HepG2 (cell line): Measurements from ENCODE around the gene LRP1-AS. TPM values are rescaled to one million over a fixed set of nuclear protein-coding genes. Genes with fewer than 3 reads are reported as not detected.

Source experiments
- BRCA1 ChIP-seq: sonication (generic); formaldehyde crosslinking; IDR thresholded peaks from 2 replicates; pipeline ENCODE4 v1.4.0; 2020; ENCODE audit warnings: missing genetic modification reagents
- BRD4 ChIP-seq: sonication (generic); formaldehyde crosslinking; IDR thresholded peaks from 2 replicates; pipeline ENCODE4 v1.4.0; 2020; ENCODE audit warnings: missing genetic modification reagents
- DZIP1 ChIP-seq: sonication (generic); formaldehyde crosslinking; IDR thresholded peaks from 2 replicates; pipeline ENCODE4 v1.5.0; 2020; ENCODE audit warnings: mild to moderate bottlenecking, missing genetic modification reagents
- MAX ChIP-seq: IDR thresholded peaks from 2 replicates; pipeline ENCODE4 v1.6.1; 2012; ENCODE audit warnings: inconsistent platforms
- NFKBIZ ChIP-seq: IDR thresholded peaks from 2 replicates; pipeline ENCODE4 v1.6.1; 2018; ENCODE audit warnings: missing genetic modification reagents, missing compliant biosample characterization
- PHF8 ChIP-seq: sonication (generic); formaldehyde crosslinking; IDR thresholded peaks from 2 replicates; pipeline ENCODE4 v1.5.0; 2020; ENCODE audit warnings: missing genetic modification reagents
- POLR2AphosphoS2 ChIP-seq: IDR thresholded peaks from 2 replicates; pipeline ENCODE4 v1.6.1; 2011; ENCODE audit warnings: low read depth, low read length, improper control_type of control experiment
- SIN3B ChIP-seq: fragments of 150-350 bp; IDR thresholded peaks from 2 replicates; pipeline ENCODE4 v1.6.1; 2014; ENCODE audit warnings: low read length
- STAT6 ChIP-seq: sonication (generic); formaldehyde crosslinking; IDR thresholded peaks from 2 replicates; pipeline ENCODE4 v1.4.0; 2020; ENCODE audit warnings: missing genetic modification reagents, mild to moderate bottlenecking, borderline replicate concordance
- TFAP4 ChIP-seq: sonication (generic); IDR thresholded peaks from 2 replicates; pipeline ENCODE4 v1.6.1; 2016; ENCODE audit warnings: low read depth, borderline replicate concordance
- TOPORS ChIP-seq: sonication (generic); formaldehyde crosslinking; IDR thresholded peaks from 2 replicates; pipeline ENCODE4 v1.8.0; 2023; ENCODE audit warnings: mild to moderate bottlenecking, missing genetic modification reagents
- ZBTB14 ChIP-seq: sonication (generic); formaldehyde crosslinking; IDR thresholded peaks from 2 replicates; pipeline ENCODE4 v1.4.0; 2020; ENCODE audit warnings: missing genetic modification reagents
- ZFP1 ChIP-seq: IDR thresholded peaks from 2 replicates; pipeline ENCODE4 v1.6.1; 2016
- ZNF17 ChIP-seq: sonication (generic); formaldehyde crosslinking; IDR thresholded peaks from 2 replicates; pipeline ENCODE4 v1.5.0; 2020; ENCODE audit warnings: mild to moderate bottlenecking, missing genetic modification reagents
- ZNF251 ChIP-seq: sonication (generic); formaldehyde crosslinking; IDR thresholded peaks from 2 replicates; pipeline ENCODE4 v1.9.0; 2021; ENCODE audit warnings: mild to moderate bottlenecking, missing genetic modification reagents
- ZNF337 ChIP-seq: sonication (generic); formaldehyde crosslinking; IDR thresholded peaks from 2 replicates; pipeline ENCODE4 v1.5.1; 2020; ENCODE audit warnings: missing genetic modification reagents, low read depth, mild to moderate bottlenecking, borderline replicate concordance
- ZNF33B ChIP-seq: sonication (generic); formaldehyde crosslinking; IDR thresholded peaks from 2 replicates; pipeline ENCODE4 v1.5.1; 2020; ENCODE audit warnings: mild to moderate bottlenecking, missing genetic modification reagents
- ZNF431 ChIP-seq: sonication (generic); formaldehyde crosslinking; IDR thresholded peaks from 2 replicates; pipeline ENCODE4 v1.9.0; 2022; ENCODE audit warnings: missing genetic modification reagents, low read depth, mild to moderate bottlenecking, borderline replicate concordance
- ZNF441 ChIP-seq: sonication (generic); formaldehyde crosslinking; IDR thresholded peaks from 2 replicates; pipeline ENCODE4 v1.7.0; 2021; ENCODE audit warnings: missing genetic modification reagents, borderline replicate concordance
- ZNF484 ChIP-seq: sonication (generic); formaldehyde crosslinking; IDR thresholded peaks from 2 replicates; pipeline ENCODE4 v1.5.1; 2020; ENCODE audit warnings: mild to moderate bottlenecking, low read depth, missing genetic modification reagents, borderline replicate concordance
- ZNF549 ChIP-seq: sonication (generic); formaldehyde crosslinking; IDR thresholded peaks from 2 replicates; pipeline ENCODE4 v1.5.0; 2020; ENCODE audit warnings: missing genetic modification reagents
- ZNF704 ChIP-seq: sonication (generic); formaldehyde crosslinking; IDR thresholded peaks from 2 replicates; pipeline ENCODE4 v1.8.1; 2023; ENCODE audit warnings: mild to moderate bottlenecking, inconsistent platforms, moderate library complexity, missing genetic modification reagents, borderline replicate concordance
- polyA plus RNA-seq, 8 experiments: library from polyadenylated mRNA; depleted of rRNA in 3 of 8; stranded (reverse) in 7 of 8; unstranded in 1 of 8; fragments of >200 nt; fragmentation: Illumina TruSeq in 4 of 8; extraction: Trizol in 4 of 8; gene quantifications; 2 replicates each; pipeline versions ENCODE4 v1.2.1 to v1.2.3, GENCODE V29; 2011 to 2016; ENCODE audit warnings: low read depth in 4 of 8, missing spikeins in 1 of 8, mixed read lengths in 1 of 8; ENCODE audit not compliant: insufficient read depth in 1 of 8
- total RNA-seq, 5 experiments: library from RNA; depleted of rRNA; stranded (reverse); fragments of >200 nt; fragmentation: Illumina TruSeq; extraction: Trizol; gene quantifications; 2 replicates each; pipeline ENCODE4 v1.2.3, GENCODE V29; 2016; ENCODE audit warnings: low read depth in 1 of 5

The LRP1-AS gene
- total and polyA plus RNA-seq, 2 of the 13 experiments (the other 11 are each of a cell fraction or from before 2014, with no cell fraction given): 0.20 TPM; not detected in 1

GRCh38 chr12:57138526-57139272, 8.7 kb downstream of the LRP1-AS start (continued):
- TF ChIP-seq STAT6 (CRISPR knock-in tag) (no peak), ZNF33B (CRISPR knock-in tag) (no peak), ZNF549 (CRISPR knock-in tag) (no peak), ZNF17 (CRISPR knock-in tag) (no peak), DZIP1 (no peak), ZNF484 (CRISPR knock-in tag) (no peak), ZNF441 (CRISPR knock-in tag) (no peak), SIN3B (no peak), ZFP1 (CRISPR knock-in tag) (no peak), ZBTB14 (no peak), BRCA1 (no peak), MAX (no peak; the same call in 1 of the 2 replicates), NFKBIZ (CRISPR knock-in tag) (0 out of 2 replicates have a peak, but pooled peaks have one; percentile 25), PHF8 (CRISPR knock-in tag) (no peak), BRD4 (CRISPR knock-in tag) (no peak), TFAP4 (peak; percentile 85), ZNF251 (CRISPR knock-in tag) (no peak), ZNF704 (CRISPR knock-in tag) (no peak), ZNF337 (CRISPR knock-in tag) (no peak), ZNF431 (CRISPR knock-in tag) (no peak), POLR2AphosphoS2 (no peak), TOPORS (CRISPR knock-in tag) (no peak)
